ENCODE results near the gene ZNF746.

Gene ZNF746

DNA sequence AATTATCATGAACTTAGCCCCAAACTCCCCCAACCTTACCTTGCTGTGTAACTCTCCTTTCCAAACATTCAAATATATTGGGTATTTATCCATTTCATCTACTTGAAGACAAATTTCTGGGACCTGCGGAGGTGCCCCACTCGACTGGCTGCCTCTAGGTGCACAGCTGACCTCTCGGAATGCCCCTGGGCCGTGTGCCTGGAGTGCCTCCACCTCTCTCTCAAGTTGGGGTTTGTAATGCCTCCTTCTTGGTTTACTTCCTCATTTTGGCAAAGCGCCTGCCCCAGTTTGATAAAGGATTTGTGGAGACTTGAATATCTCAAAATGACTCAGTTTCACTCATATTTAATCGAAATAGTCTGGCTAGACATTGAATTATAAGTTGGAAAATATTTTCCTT lies 53.3 kb downstream of the ZNF746 start:
- no peaks in the 10 kb centered on the region for H3K9me3 ChIP-seq (ENCODE audit: control insufficient read depth, low read length)
- no peaks in the 10 kb centered on the region for H3K4me1 ChIP-seq (ENCODE audit: control insufficient read depth, insufficient read depth, low read length, poor library complexity, severe bottlenecking)
- WGBS, 2 experiments (ENCODE audit: insufficient coverage in 2 of 2) = 89 to 90% methylated on average over 4 of the region's 6 CpGs
- peaks cover 73% of the 10 kb centered on the region for H3K36me3 ChIP-seq (ENCODE audit: control insufficient read depth, insufficient read depth, low read length)
- no peak overlapping the region for H3K4me3 ChIP-seq (ENCODE audit: extremely low read depth, insufficient read depth, low read length, poor library complexity, severe bottlenecking)
- H3K27ac ChIP-seq (ENCODE audit: low read depth, low read length, severe bottlenecking) = no peak overlapping the region

DNA sequence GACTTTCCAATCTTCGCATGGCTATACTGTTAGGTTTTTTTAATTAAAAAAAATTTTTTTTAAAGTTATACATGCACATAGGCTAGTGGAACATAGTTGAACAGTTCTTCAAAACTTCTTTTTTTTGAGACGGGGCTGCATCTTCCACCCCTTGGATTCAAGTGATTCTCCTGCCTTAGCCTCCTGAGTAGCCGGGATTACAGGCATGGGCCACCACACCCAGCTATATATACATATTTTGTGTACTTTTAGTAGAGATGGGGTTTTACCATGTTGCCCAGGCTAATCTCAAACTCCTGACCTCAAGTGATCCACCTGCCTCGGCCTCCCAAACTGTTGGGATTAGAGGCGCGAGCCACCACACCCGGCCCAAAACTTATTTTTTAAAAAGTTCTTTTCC lies 54.1 kb downstream of the ZNF746 start:
- peaks cover 72% of the 10 kb centered on the region for H3K36me3 ChIP-seq (ENCODE audit: control insufficient read depth, insufficient read depth, low read length)
- 92 to 100% methylated on average over 4 of the region's 7 CpGs for WGBS, 2 experiments (ENCODE audit: insufficient coverage in 2 of 2)

DNA sequence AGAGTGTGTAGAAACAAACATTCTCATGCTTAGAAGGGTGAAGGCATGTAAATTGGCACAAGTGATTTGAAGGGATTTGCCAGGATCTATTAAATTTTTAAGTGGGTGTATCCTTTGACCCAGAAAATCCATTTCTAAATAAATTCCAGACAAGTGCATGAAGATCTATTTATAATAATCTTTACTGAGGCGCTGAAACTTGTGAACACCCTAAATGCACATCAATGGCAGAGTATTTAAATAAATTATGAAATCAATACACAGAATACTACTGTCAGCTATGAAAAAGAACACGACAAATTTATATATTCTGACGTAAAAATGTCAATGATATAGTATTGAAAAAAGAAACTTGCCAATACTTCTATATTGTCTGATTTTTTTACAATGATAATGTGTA lies 54.7 kb downstream of the ZNF746 start:
- Histone ChIP-seq H3K4me1 (ENCODE audit: control insufficient read depth, insufficient read depth, low read length, poor library complexity, severe bottlenecking) (no peaks in the 10 kb centered on the region), H3K4me3 (ENCODE audit: extremely low read depth, insufficient read depth, low read length, poor library complexity, severe bottlenecking) (no peak overlapping the region), H3K27ac (ENCODE audit: low read depth, low read length, severe bottlenecking) (no peak overlapping the region), H3K36me3 (ENCODE audit: control insufficient read depth, insufficient read depth, low read length) (peaks cover 77% of the 10 kb centered on the region), H3K9me3 (ENCODE audit: control insufficient read depth, low read length) (no peaks in the 10 kb centered on the region)
- no CpG with 5 or more reads among the region's 3 CpGs for WGBS, 2 experiments (ENCODE audit: insufficient coverage in 2 of 2)

More for the DNA sequence above, 54.1 kb downstream of the ZNF746 start:
- Histone ChIP-seq H3K4me3 (ENCODE audit: extremely low read depth, insufficient read depth, low read length, poor library complexity, severe bottlenecking) (no peak overlapping the region), H3K4me1 (ENCODE audit: control insufficient read depth, insufficient read depth, low read length, poor library complexity, severe bottlenecking) (no peaks in the 10 kb centered on the region), H3K27ac (ENCODE audit: low read depth, low read length, severe bottlenecking) (no peak overlapping the region), H3K9me3 (ENCODE audit: control insufficient read depth, low read length) (no peaks in the 10 kb centered on the region)

DNA sequence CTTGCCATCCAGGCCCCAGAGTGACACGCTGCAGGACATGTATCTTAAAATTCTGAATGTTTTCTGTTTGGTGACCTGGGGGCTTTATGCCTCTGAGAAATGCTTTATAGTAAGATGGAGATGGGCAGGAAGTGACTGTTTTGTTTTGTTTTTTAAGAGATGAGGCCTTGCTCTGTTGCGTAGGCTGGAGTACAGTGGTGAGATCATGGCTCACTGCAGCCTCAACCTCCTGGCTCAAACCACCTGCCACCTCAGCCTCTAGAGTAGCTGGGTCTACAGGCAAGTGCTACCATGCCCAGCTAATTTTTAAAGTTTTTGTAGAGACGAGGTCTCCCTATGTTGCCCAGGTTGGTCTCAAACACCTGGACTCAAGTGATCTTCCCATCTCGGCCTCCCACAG lies 57.4 kb downstream of the ZNF746 start:
- no peaks in the 10 kb centered on the region for H3K4me1 ChIP-seq (ENCODE audit: control insufficient read depth, insufficient read depth, low read length, poor library complexity, severe bottlenecking)
- no peak overlapping the region for H3K4me3 ChIP-seq (ENCODE audit: extremely low read depth, insufficient read depth, low read length, poor library complexity, severe bottlenecking)
- 73 to 75% methylated on average over 3 to 4 of the region's 4 CpGs for WGBS, 2 experiments (ENCODE audit: insufficient coverage in 2 of 2)
- H3K27ac ChIP-seq (ENCODE audit: low read depth, low read length, severe bottlenecking) = no peak overlapping the region
- H3K9me3 ChIP-seq (ENCODE audit: control insufficient read depth, low read length) = no peaks in the 10 kb centered on the region
- peaks cover 74% of the 10 kb centered on the region for H3K36me3 ChIP-seq (ENCODE audit: control insufficient read depth, insufficient read depth, low read length)

- 94 to 98% methylated on average over 14 to 15 of the region's 15 CpGs for WGBS, 2 experiments (ENCODE audit: insufficient coverage in 2 of 2)
- no peak overlapping the region for H3K27ac ChIP-seq (ENCODE audit: low read depth, low read length, severe bottlenecking)
- no peaks in the 10 kb centered on the region for H3K9me3 ChIP-seq (ENCODE audit: control insufficient read depth, low read length)
- peaks cover 83% of the 10 kb centered on the region for H3K36me3 ChIP-seq (ENCODE audit: control insufficient read depth, insufficient read depth, low read length)
- no peaks in the 10 kb centered on the region for H3K4me1 ChIP-seq (ENCODE audit: control insufficient read depth, insufficient read depth, low read length, poor library complexity, severe bottlenecking)
- no peak overlapping the region for H3K4me3 ChIP-seq (ENCODE audit: extremely low read depth, insufficient read depth, low read length, poor library complexity, severe bottlenecking)
Observed at GRCh38 chr7:149436358-149436757, 61.3 kb downstream of the ZNF746 start.

GRCh38 chr7:149433124-149433523 lies 64.5 kb downstream of the ZNF746 start:
- Histone ChIP-seq H3K4me3 (ENCODE audit: extremely low read depth, insufficient read depth, low read length, poor library complexity, severe bottlenecking) (no peak overlapping the region), H3K27ac (ENCODE audit: low read depth, low read length, severe bottlenecking) (no peak overlapping the region), H3K4me1 (ENCODE audit: control insufficient read depth, insufficient read depth, low read length, poor library complexity, severe bottlenecking) (no peaks in the 10 kb centered on the region), H3K9me3 (ENCODE audit: control insufficient read depth, low read length) (no peaks in the 10 kb centered on the region), H3K36me3 (ENCODE audit: control insufficient read depth, insufficient read depth, low read length) (peaks cover 74% of the 10 kb centered on the region)
- 85 to 93% methylated on average over 8 of the region's 8 CpGs for WGBS, 2 experiments (ENCODE audit: insufficient coverage in 2 of 2)

DNA sequence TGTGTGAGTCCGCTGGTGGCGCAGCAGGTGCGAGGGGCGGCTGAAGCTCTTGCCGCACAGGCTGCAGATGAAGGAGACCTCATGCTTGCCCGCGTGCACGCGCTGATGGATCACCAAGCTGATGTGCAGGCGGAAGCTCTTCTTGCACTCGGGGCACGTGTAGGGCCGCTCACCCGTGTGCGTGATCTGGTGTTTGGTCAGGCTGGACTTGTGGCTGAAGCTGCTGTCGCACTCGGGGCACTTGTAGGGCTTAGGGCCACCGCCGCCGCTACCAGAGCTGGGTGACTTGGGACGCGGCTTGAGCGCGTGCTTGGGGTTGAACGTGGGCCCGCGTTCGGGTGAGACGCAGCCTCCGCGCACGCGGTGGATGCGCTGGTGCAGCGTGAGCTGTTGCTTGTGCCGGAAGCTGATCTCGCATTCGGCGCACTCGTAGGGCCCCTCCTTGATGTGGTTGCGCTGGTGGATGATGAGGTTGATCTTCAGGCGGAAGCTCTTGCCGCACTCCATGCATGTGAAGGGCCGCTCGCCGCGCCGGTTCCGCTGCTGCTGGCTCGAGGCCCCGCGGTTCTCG lies 65.4 kb downstream of the ZNF746 start:
- 96 to 97% methylated on average over 48 to 53 of the region's 53 CpGs for WGBS, 2 experiments (ENCODE audit: insufficient coverage in 2 of 2)
- H3K27ac ChIP-seq (ENCODE audit: low read depth, low read length, severe bottlenecking) = no peak overlapping the region
- H3K36me3 ChIP-seq (ENCODE audit: control insufficient read depth, insufficient read depth, low read length) = peaks cover 66% of the 10 kb centered on the region
- no peaks in the 10 kb centered on the region for H3K9me3 ChIP-seq (ENCODE audit: control insufficient read depth, low read length)
- no peaks in the 10 kb centered on the region for H3K4me1 ChIP-seq (ENCODE audit: control insufficient read depth, insufficient read depth, low read length, poor library complexity, severe bottlenecking)
- H3K4me3 ChIP-seq (ENCODE audit: extremely low read depth, insufficient read depth, low read length, poor library complexity, severe bottlenecking) = no peak overlapping the region

GRCh38 chr7:149431486-149432120 lies 66.0 kb downstream of the ZNF746 start:
- Histone ChIP-seq H3K9me3 (ENCODE audit: control insufficient read depth, low read length) (no peaks in the 10 kb centered on the region), H3K4me3 (ENCODE audit: extremely low read depth, insufficient read depth, low read length, poor library complexity, severe bottlenecking) (no peak overlapping the region), H3K27ac (ENCODE audit: low read depth, low read length, severe bottlenecking) (no peak overlapping the region), H3K4me1 (ENCODE audit: control insufficient read depth, insufficient read depth, low read length, poor library complexity, severe bottlenecking) (no peaks in the 10 kb centered on the region), H3K36me3 (ENCODE audit: control insufficient read depth, insufficient read depth, low read length) (peaks cover 61% of the 10 kb centered on the region)
- 95 to 98% methylated on average over 42 to 63 of the region's 66 CpGs for WGBS, 2 experiments (ENCODE audit: insufficient coverage in 2 of 2)

GRCh38 chr7:149430192-149430591 lies 67.4 kb downstream of the ZNF746 start:
- WGBS, 2 experiments (ENCODE audit: insufficient coverage in 2 of 2) = 100% methylated on average over 3 of the region's 4 CpGs; no CpG with 5 or more reads in 1 of the 2 experiments

GRCh38 chr7:149427893-149428292 lies 69.7 kb downstream of the ZNF746 start:
- Histone ChIP-seq H3K36me3 (ENCODE audit: control insufficient read depth, insufficient read depth, low read length) (peaks cover 30% of the 10 kb centered on the region), H3K4me3 (ENCODE audit: extremely low read depth, insufficient read depth, low read length, poor library complexity, severe bottlenecking) (no peak overlapping the region), H3K4me1 (ENCODE audit: control insufficient read depth, insufficient read depth, low read length, poor library complexity, severe bottlenecking) (no peaks in the 10 kb centered on the region), H3K27ac (ENCODE audit: low read depth, low read length, severe bottlenecking) (no peak overlapping the region), H3K9me3 (ENCODE audit: control insufficient read depth, low read length) (no peaks in the 10 kb centered on the region)
- WGBS, 2 experiments (ENCODE audit: insufficient coverage in 2 of 2) = 92 to 100% methylated on average over 1 to 2 of the region's 2 CpGs

More at GRCh38 chr7:149430192-149430591, 67.4 kb downstream of the ZNF746 start:
- no peaks in the 10 kb centered on the region for H3K4me1 ChIP-seq (ENCODE audit: control insufficient read depth, insufficient read depth, low read length, poor library complexity, severe bottlenecking)
- no peaks in the 10 kb centered on the region for H3K9me3 ChIP-seq (ENCODE audit: control insufficient read depth, low read length)
- peaks cover 51% of the 10 kb centered on the region for H3K36me3 ChIP-seq (ENCODE audit: control insufficient read depth, insufficient read depth, low read length)
- H3K27ac ChIP-seq (ENCODE audit: low read depth, low read length, severe bottlenecking) = no peak overlapping the region
- H3K4me3 ChIP-seq (ENCODE audit: extremely low read depth, insufficient read depth, low read length, poor library complexity, severe bottlenecking) = no peak overlapping the region

DNA sequence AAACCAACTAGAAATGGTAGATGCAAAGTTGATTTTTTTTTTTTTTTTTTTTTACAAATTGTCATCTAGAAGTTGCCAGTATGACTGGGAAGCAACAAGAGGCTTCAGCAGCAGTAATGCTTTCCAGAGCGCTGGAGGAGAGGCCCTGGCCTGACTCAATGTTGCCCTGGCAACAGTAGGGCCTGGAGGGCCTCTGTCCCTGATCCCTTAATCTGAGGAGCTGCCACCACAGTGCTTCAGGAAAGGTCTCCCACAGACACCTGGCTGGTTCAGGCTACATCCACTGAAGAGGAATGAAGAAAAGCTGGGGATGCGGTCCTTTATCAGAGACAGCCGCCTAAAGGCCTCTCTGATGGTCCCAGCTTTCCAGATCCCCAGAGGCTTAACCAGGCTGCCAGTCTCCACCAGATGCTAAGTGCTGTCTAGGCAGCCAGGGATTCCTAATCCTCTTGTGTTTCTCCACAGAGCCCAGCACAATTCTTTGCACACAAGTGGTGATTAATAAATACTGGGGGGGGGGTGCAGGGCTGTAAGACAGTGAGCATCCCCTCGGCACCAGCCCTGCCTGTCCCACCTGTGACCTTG lies 70.4 kb downstream of the ZNF746 start:
- Histone ChIP-seq H3K4me1 (ENCODE audit: control insufficient read depth, insufficient read depth, low read length, poor library complexity, severe bottlenecking) (no peaks in the 10 kb centered on the region), H3K9me3 (ENCODE audit: control insufficient read depth, low read length) (no peaks in the 10 kb centered on the region), H3K27ac (ENCODE audit: low read depth, low read length, severe bottlenecking) (no peak overlapping the region), H3K4me3 (ENCODE audit: extremely low read depth, insufficient read depth, low read length, poor library complexity, severe bottlenecking) (no peak overlapping the region), H3K36me3 (ENCODE audit: control insufficient read depth, insufficient read depth, low read length) (peaks cover 23% of the 10 kb centered on the region)
- WGBS, 2 experiments (ENCODE audit: insufficient coverage in 2 of 2) = 89 to 94% methylated on average over 3 to 4 of the region's 4 CpGs
